ENCODE data around the gene ADARB2.
"Not testable (repeated sequence)": the region's sequence is repeated elsewhere in the genome, so short reads cannot be mapped to it uniquely, and the experiment has no call there.

ADARB2 gene

GRCh38 chr10:1737222-1738061, at the start of gene ADARB2:
TSS of gene ADARB2 (minus strand) at chr10:1737525.
- no peaks in the 10 kb centered on the region for H3K4me1 ChIP-seq
- no peaks in the 10 kb centered on the region for H3K9me3 ChIP-seq
- no peaks in the 10 kb centered on the region for H3K36me3 ChIP-seq (replicated peaks)
- no peak within 1 kb of the TSS for H3K4me3 ChIP-seq
- DNase-seq (ENCODE audit: low spot score in 2 of 2), result no peak
- H3K27me3 ChIP-seq (ENCODE audit: low read depth), result peaks cover 4% of the 10 kb centered on the region; the same call in 1 of the 2 replicates
- in situ Hi-C loops (cut with MboI; ENCODE audit: low sequenced_read_pairs), result no loop called here

- no peak for DNase-seq (ENCODE audit: low spot score in 2 of 2)
- no peaks in the 10 kb centered on the region for H3K4me1 ChIP-seq
- no peaks in the 10 kb centered on the region for H3K36me3 ChIP-seq (replicated peaks)
- in situ Hi-C loops (cut with MboI; ENCODE audit: low sequenced_read_pairs), result no loop called here
- H3K4me3 ChIP-seq, result no peak overlapping the region
- no peaks in the 10 kb centered on the region for H3K27me3 ChIP-seq (ENCODE audit: low read depth)
- peaks cover 2% of the 10 kb centered on the region; the same call in 1 of the 2 replicates for H3K9me3 ChIP-seq
These were observed 48.5 kb upstream of the ADARB2 start for GRCh38 chr10:1785835-1786234.

DNA sequence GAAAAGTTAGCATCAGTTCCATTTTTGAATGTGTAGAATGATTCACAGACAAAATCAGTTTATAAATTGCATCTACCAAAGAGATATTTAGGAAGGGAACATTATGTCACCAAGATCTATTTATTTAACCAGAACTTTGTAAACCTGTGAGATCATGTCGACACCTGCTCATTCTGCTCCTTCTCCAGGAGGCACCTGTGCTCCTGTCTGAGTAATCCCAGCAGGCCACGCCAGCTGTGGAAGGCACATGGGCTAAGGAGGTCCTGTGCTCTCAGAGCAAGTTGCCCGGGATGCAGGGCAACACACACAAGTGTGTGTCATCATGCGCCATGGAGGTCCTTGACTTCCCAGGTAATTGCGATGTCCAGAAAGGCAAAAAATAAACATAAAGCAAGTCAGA, 45.5 kb upstream of the ADARB2 start:
- H3K36me3 ChIP-seq (replicated peaks), result no peaks in the 10 kb centered on the region
- H3K4me1 ChIP-seq, result no peaks in the 10 kb centered on the region
- H3K4me3 ChIP-seq, result no peak overlapping the region
- no peak for DNase-seq (ENCODE audit: low spot score in 2 of 2)
- in situ Hi-C loops (cut with MboI; ENCODE audit: low sequenced_read_pairs), result no loop called here
- no peaks in the 10 kb centered on the region for H3K27me3 ChIP-seq (ENCODE audit: low read depth)
- no peaks in the 10 kb centered on the region for H3K9me3 ChIP-seq

- in situ Hi-C loops (cut with MboI; ENCODE audit: low sequenced_read_pairs), result no loop called here
- DNase-seq (ENCODE audit: low spot score in 2 of 2), result no peak
- Histone ChIP-seq H3K4me3 (no peak overlapping the region), H3K9me3 (no peaks in the 10 kb centered on the region), H3K4me1 (no peaks in the 10 kb centered on the region), H3K27me3 (ENCODE audit: low read depth) (no peaks in the 10 kb centered on the region), H3K36me3 (replicated peaks) (no peaks in the 10 kb centered on the region)
These were observed 42.5 kb upstream of the ADARB2 start for GRCh38 chr10:1779796-1780195.

DNA sequence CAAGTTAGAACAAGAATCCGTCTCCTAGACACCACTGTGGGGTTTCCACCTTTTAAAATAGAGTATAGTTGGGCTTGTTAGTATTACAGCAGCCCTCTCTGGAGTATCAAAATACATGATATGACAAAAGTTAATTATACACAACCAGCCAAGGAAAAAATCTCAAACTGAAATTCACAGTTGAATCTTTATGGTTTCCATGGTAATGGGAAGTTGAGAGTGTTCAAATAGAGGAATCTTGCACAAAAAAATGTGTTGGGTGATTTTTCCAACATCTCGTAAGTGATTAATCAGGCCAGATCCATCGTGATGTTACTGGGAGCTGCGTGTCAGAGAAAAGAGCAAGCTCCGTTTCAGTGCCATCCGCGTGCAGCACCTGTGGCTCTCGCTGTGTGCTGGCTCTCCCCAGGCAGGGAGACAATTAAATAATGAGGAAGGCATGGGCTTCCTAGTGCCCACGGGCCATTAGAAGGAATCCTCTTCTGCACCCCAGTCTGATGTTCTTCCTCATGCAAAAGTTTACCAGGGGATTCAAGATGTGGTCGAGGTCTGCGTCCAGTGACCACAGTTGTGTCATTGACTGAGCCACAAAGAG, 41.1 kb upstream of the ADARB2 start:
- Histone ChIP-seq H3K36me3 (replicated peaks) (no peaks in the 10 kb centered on the region), H3K27me3 (ENCODE audit: low read depth) (no peaks in the 10 kb centered on the region), H3K4me3 (no peak overlapping the region), H3K9me3 (no peaks in the 10 kb centered on the region), H3K4me1 (no peaks in the 10 kb centered on the region)
- in situ Hi-C loops (cut with MboI; ENCODE audit: low sequenced_read_pairs), result no loop called here
- DNase-seq (ENCODE audit: low spot score in 2 of 2), result no peak

- Histone ChIP-seq H3K4me3 (no peak overlapping the region), H3K27me3 (ENCODE audit: low read depth) (no peaks in the 10 kb centered on the region), H3K9me3 (no peaks in the 10 kb centered on the region), H3K36me3 (replicated peaks) (no peaks in the 10 kb centered on the region), H3K4me1 (no peaks in the 10 kb centered on the region)
- in situ Hi-C loops (cut with MboI; ENCODE audit: low sequenced_read_pairs), result no loop called here
- no peak for DNase-seq (ENCODE audit: low spot score in 2 of 2)
These were observed 38.9 kb upstream of the ADARB2 start for GRCh38 chr10:1776127-1776662.

- Histone ChIP-seq H3K27me3 (ENCODE audit: low read depth) (no peaks in the 10 kb centered on the region), H3K4me3 (no peak overlapping the region), H3K36me3 (replicated peaks) (no peaks in the 10 kb centered on the region), H3K4me1 (no peaks in the 10 kb centered on the region), H3K9me3 (no peaks in the 10 kb centered on the region)
- in situ Hi-C loops (cut with MboI; ENCODE audit: low sequenced_read_pairs), result no loop called here
- DNase-seq (ENCODE audit: low spot score in 2 of 2), result no peak
These were observed 37.5 kb upstream of the ADARB2 start for GRCh38 chr10:1774796-1775195.

GRCh38 chr10:1773204-1773603, 35.9 kb upstream of the ADARB2 start:
- in situ Hi-C loops (cut with MboI; ENCODE audit: low sequenced_read_pairs), result not testable (repeated sequence)

GRCh38 chr10:1766049-1766448, 28.7 kb upstream of the ADARB2 start:
- Histone ChIP-seq H3K4me1 (no peaks in the 10 kb centered on the region), H3K4me3 (no peak overlapping the region), H3K36me3 (replicated peaks) (no peaks in the 10 kb centered on the region), H3K9me3 (no peaks in the 10 kb centered on the region; the same call in 1 of the 2 replicates), H3K27me3 (ENCODE audit: low read depth) (no peaks in the 10 kb centered on the region)
- DNase-seq (ENCODE audit: low spot score in 2 of 2), result no peak
- in situ Hi-C loops (cut with MboI; ENCODE audit: low sequenced_read_pairs), result no loop called here

More at GRCh38 chr10:1773204-1773603, 35.9 kb upstream of the ADARB2 start:
- not testable (repeated sequence) for H3K27me3 ChIP-seq (ENCODE audit: low read depth); H3K9me3 ChIP-seq; H3K36me3 ChIP-seq (replicated peaks); H3K4me1 ChIP-seq; DNase-seq (ENCODE audit: low spot score in 2 of 2); H3K4me3 ChIP-seq

GRCh38 chr10:1762076-1762475, 24.8 kb upstream of the ADARB2 start:
- no peak for DNase-seq (ENCODE audit: low spot score in 2 of 2)
- in situ Hi-C loops (cut with MboI; ENCODE audit: low sequenced_read_pairs), result no loop called here
- Histone ChIP-seq H3K9me3 (no peaks in the 10 kb centered on the region; the same call in 1 of the 2 replicates), H3K36me3 (replicated peaks) (no peaks in the 10 kb centered on the region), H3K4me3 (no peak overlapping the region), H3K27me3 (ENCODE audit: low read depth) (no peaks in the 10 kb centered on the region), H3K4me1 (no peaks in the 10 kb centered on the region)

DNA sequence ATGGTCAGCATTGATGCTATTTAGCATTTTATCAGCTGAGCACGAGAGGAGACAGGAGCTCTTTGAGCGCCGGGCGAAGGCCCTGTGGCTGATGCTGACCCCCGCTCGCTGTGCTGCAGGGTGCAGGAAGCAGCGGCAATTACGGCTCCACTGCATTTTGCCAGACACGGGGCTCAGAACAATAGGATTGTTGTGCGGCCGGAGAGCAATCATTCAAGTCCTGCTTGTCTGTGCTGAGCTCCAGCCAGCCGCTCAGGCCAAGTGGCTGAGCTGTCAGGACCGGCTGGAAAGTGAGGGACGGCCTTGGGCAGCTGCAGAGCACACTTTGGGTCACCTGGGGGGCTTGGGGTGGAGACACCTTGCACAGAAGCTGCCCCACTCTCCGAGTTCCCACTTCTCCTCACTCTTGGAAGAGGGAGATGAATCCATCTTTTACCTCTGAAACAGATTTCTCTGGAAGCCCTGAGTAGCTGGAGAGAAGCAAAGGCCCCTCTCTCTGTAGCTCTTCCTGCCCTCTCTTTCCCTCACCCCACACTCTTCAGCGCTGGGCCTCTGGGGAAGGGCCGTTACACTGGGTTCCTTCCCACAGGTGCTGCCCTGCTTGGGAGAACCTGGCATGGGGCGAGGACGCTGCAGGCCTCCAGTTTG, 17.3 kb upstream of the ADARB2 start:
- in situ Hi-C loops (cut with MboI; ENCODE audit: low sequenced_read_pairs), result no loop called here
- no peaks in the 10 kb centered on the region for H3K4me1 ChIP-seq
- DNase-seq (ENCODE audit: low spot score in 2 of 2), result no peak

GRCh38 chr10:1752153-1752552, 14.8 kb upstream of the ADARB2 start:
- DNase-seq (ENCODE audit: low spot score in 2 of 2), result no peak
- in situ Hi-C loops (cut with MboI; ENCODE audit: low sequenced_read_pairs), result no loop called here
- no peaks in the 10 kb centered on the region for H3K9me3 ChIP-seq
- H3K36me3 ChIP-seq (replicated peaks), result no peaks in the 10 kb centered on the region
- no peaks in the 10 kb centered on the region for H3K27me3 ChIP-seq (ENCODE audit: low read depth)
- no peaks in the 10 kb centered on the region for H3K4me1 ChIP-seq
- no peak overlapping the region for H3K4me3 ChIP-seq

More for the DNA sequence above, 17.3 kb upstream of the ADARB2 start:
- Histone ChIP-seq H3K4me3 (no peak overlapping the region), H3K36me3 (replicated peaks) (no peaks in the 10 kb centered on the region), H3K27me3 (ENCODE audit: low read depth) (no peaks in the 10 kb centered on the region), H3K9me3 (no peaks in the 10 kb centered on the region)

DNA sequence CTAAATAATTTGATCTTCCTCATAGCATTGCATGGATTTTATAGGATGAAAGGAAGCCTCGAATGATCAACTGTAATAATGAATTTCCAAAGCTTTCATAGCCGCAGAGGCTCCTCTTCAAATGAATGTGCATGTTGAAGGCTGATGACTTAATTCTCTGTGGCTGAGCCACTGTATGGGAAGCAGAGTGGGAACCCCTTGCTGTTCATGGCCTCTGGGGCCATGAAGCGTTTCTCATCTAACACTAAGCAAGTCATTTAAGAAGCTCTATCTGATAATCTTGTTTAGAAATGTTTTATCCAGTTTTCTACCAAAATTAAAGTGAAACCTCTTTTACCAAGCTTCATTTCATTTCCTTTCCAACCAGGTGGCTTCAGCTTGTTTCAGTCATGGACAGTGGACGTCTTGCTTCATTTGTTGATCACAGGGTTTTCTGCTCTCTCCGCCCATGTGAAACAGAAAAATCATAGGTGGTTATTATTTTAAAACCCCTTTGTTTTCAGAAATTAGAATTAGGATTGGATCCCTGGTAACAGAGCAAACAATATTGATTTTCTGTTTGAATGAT, 10.3 kb upstream of the ADARB2 start:
- Histone ChIP-seq H3K4me1 (no peaks in the 10 kb centered on the region), H3K36me3 (replicated peaks) (no peaks in the 10 kb centered on the region), H3K4me3 (no peak overlapping the region), H3K27me3 (ENCODE audit: low read depth) (no peaks in the 10 kb centered on the region), H3K9me3 (no peaks in the 10 kb centered on the region)
- in situ Hi-C loops (cut with MboI; ENCODE audit: low sequenced_read_pairs), result no loop called here
- DNase-seq (ENCODE audit: low spot score in 2 of 2), result no peak

Measured in HAP-1 (cell line).